ENCODE measurements around the gene BPIFA2. TPM values are rescaled to one million over a fixed set of nuclear protein-coding genes. Genes with fewer than 3 reads are reported as not detected.

The BPIFA2 gene
- total and polyA plus RNA-seq, 10 donors, result not detected

DNA sequence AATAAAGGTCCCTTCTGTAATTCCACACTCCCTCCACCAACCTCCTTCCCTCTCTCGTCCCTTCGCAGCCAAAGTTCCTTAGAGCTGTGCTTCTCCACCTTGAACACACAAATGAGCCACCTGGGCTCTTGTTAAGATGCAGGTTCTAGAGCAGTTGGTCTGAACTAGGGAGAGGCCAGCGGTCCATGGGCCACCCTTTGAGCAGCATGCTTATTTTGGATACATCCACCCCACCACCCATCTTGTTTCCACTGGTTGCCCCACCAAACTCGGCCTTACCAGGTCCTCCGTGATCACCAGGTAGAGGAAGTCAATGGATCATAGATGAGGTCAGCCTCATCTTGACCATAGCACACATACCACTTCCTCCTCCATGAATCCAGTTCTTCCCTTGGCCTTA lies 7.3 kb upstream of the BPIFA2 start:
- Histone ChIP-seq H3K27me3 (replicated peaks in 1 of 7) (peaks cover 0 to 27% (median 0%) of the 10 kb centered on the region in 7 donors), H3K27ac (no peak overlapping the region), H3K4me3 (no peak overlapping the region), H3K9me3 (no peaks in the 10 kb centered on the region), H3K36me3 (no peaks in the 10 kb centered on the region), H3K4me1 (no peaks in the 10 kb centered on the region)
- intact Hi-C loops (cut with DNase I; ENCODE audit: low total_unique reads), result no loop called here
- WGBS, 5 donors, result 76 to 86% (median 81%) methylated on average over 5 of the region's 5 CpGs
- TF ChIP-seq POLR2A (IDR thresholded peaks at IDR 0.05) (no peak), POLR2AphosphoS5 (IDR thresholded peaks at IDR 0.05) (no peak)
- TF ChIP-seq, protein P1, sequence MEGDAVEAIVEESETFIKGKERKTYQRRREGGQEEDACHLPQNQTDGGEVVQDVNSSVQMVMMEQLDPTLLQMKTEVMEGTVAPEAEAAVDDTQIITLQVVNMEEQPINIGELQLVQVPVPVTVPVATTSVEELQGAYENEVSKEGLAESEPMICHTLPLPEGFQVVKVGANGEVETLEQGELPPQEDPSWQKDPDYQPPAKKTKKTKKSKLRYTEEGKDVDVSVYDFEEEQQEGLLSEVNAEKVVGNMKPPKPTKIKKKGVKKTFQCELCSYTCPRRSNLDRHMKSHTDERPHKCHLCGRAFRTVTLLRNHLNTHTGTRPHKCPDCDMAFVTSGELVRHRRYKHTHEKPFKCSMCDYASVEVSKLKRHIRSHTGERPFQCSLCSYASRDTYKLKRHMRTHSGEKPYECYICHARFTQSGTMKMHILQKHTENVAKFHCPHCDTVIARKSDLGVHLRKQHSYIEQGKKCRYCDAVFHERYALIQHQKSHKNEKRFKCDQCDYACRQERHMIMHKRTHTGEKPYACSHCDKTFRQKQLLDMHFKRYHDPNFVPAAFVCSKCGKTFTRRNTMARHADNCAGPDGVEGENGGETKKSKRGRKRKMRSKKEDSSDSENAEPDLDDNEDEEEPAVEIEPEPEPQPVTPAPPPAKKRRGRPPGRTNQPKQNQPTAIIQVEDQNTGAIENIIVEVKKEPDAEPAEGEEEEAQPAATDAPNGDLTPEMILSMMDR (IDR thresholded peaks at IDR 0.05 in 8 of 11, conservative IDR thresholded peaks at IDR 0.05 in 3 of 11), result no peak
- DNase-seq, result no peak

- no peak overlapping the region for H3K27ac ChIP-seq
- H3K4me1 ChIP-seq, result no peaks in the 10 kb centered on the region
- no peak for DNase-seq
- H3K4me3 ChIP-seq, result no peak overlapping the region
- intact Hi-C loops (cut with DNase I; ENCODE audit: low total_unique reads), result no loop called here
- H3K9me3 ChIP-seq, result no peaks in the 10 kb centered on the region
- no peak for TF ChIP-seq POLR2A (IDR thresholded peaks at IDR 0.05)
- TF ChIP-seq POLR2AphosphoS5 (IDR thresholded peaks at IDR 0.05), result no peak
- TF ChIP-seq, protein P1 (IDR thresholded peaks at IDR 0.05 in 8 of 11, conservative IDR thresholded peaks at IDR 0.05 in 3 of 11), result no peak
- WGBS, 5 donors, result 89 to 98% (median 93%) methylated on average over 6 of the region's 6 CpGs
- no peaks in the 10 kb centered on the region for H3K36me3 ChIP-seq
- peaks cover 0 to 19% (median 0%) of the 10 kb centered on the region in 7 donors for H3K27me3 ChIP-seq (replicated peaks in 1 of 7)
Measured at GRCh38 chr20:33162313-33162712, 5.6 kb upstream of the BPIFA2 start.

DNA sequence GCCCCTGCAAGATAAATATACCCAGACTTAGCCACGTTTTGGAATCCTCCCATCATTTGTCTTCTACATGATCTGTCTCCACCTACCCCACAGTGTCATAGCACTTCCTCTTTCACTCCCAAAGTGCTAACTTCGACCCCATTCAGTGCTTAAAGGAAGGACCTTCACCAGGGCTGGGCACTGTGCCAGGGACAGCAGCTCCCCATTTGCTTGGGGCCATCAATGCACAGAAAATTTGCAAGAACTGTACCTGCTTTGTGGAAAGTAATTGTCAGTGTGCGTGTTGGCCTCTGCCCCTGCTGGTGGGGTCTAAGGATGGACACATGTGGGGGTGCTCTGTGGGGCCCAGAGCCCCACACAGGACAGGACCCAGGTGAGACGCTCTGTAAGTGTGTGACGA lies 5.2 kb upstream of the BPIFA2 start:
- intact Hi-C loops (cut with DNase I; ENCODE audit: low total_unique reads), result no loop called here
- Histone ChIP-seq H3K27me3 (replicated peaks in 1 of 7) (peaks cover 0 to 19% (median 0%) of the 10 kb centered on the region in 7 donors), H3K4me1 (no peaks in the 10 kb centered on the region), H3K27ac (no peak overlapping the region), H3K9me3 (no peaks in the 10 kb centered on the region), H3K4me3 (no peak overlapping the region), H3K36me3 (no peaks in the 10 kb centered on the region)
- DNase-seq, result no peak
- WGBS, 5 donors, result 45 to 54% (median 49%) methylated on average over 5 of the region's 5 CpGs
- no peak for TF ChIP-seq POLR2A (IDR thresholded peaks at IDR 0.05)
- no peak for TF ChIP-seq POLR2AphosphoS5 (IDR thresholded peaks at IDR 0.05)
- TF ChIP-seq, protein P1 (IDR thresholded peaks at IDR 0.05 in 8 of 11, conservative IDR thresholded peaks at IDR 0.05 in 3 of 11), result no peak

GRCh38 chr20:33163856-33164762 lies 3.9 kb upstream of the BPIFA2 start:
- no peak for TF ChIP-seq POLR2AphosphoS5 (IDR thresholded peaks at IDR 0.05)
- TF ChIP-seq, protein P1 (IDR thresholded peaks at IDR 0.05 in 8 of 11, conservative IDR thresholded peaks at IDR 0.05 in 3 of 11), result no peak
- H3K27me3 ChIP-seq (replicated peaks in 1 of 7), result peaks cover 0 to 17% (median 0%) of the 10 kb centered on the region in 7 donors
- H3K27ac ChIP-seq, result no peak overlapping the region
- H3K4me3 ChIP-seq, result no peak overlapping the region
- 72 to 86% (median 80%) methylated on average over 8 of the region's 8 CpGs for WGBS, 5 donors
- H3K36me3 ChIP-seq, result no peaks in the 10 kb centered on the region
- no peak for DNase-seq
- no peaks in the 10 kb centered on the region for H3K4me1 ChIP-seq
- intact Hi-C loops (cut with DNase I; ENCODE audit: low total_unique reads), result no loop called here
- peaks cover 2 to 11% (median 7%) of the 10 kb centered on the region in 8 donors for H3K9me3 ChIP-seq

Data from spleen (tissue), 11 donors.